Measurements from ENCODE around the gene GALNT2. TPM values are rescaled to one million over a fixed set of nuclear protein-coding genes. Genes with fewer than 3 reads are reported as not detected.

GALNT2 gene
- total and polyA plus RNA-seq, 2 of the 13 experiments (the other 11 are each of a cell fraction or from before 2014, with no cell fraction given), result 39.3 to 39.6 TPM

DNA sequence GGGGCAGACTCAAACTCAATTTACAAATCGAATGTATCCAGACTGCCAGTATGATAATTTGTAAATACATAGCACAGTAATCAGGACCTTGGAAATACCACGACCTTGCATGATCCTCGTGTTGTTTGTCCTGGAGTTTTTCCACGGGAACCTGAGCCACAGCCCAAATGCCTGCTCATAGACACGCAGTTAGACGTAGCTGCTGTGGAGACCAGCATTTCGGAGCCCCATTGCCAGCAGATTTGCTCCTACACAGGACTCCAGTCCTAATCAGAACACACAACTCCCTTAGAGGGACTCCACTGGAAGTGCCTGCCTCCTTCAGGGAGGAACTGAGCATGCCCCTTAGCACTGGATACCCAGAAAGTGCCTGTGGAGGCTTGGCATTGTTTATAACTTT, 163.2 kb downstream of the GALNT2 start:
- no TSS peak for BruUV-seq (replicated peaks)

DNA sequence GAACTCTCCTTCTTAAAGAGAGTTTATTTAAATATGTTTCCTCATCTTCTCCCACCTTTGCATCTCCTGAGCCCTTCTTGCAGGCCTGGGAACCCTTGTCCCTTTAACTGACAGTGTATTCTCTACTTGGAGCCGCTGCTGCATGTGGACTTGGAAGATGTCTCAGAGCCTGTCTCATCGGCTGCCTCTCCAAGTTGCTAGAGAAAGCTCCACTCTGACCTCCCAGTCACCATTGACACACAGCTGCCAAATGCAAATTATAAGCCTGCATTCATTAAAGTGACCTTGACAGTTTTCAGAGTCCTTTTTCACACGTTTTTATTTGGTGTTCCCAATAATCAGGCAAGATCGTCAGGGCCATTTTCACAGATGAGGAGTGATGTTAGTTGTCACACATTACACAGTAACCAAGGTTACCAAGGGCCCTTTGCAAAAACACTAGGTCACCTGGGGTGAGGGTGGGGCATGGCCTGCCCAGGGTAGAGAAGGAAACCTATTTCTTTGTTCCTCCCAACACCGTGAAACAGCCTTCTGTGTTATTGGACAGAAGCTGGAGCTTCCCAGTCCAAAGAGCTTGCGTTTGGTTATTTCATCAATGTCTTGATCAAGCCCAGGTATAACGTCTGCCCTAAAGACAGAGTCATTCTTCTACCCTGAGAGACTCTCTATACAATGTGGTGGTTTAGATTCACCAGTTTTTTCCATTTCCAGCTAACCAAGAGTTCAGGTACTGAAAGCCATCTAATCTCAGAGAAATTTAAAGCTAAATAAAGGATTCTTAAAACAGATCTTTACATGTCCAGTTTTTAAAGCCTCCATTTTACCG, 164.1 kb downstream of the GALNT2 start:
- BruUV-seq (replicated peaks), result no TSS peak
- Histone ChIP-seq H3K27ac (ENCODE audit: extremely low read length, insufficient read depth, low read length) (no peak overlapping the region), H3K79me2 (ENCODE audit: insufficient read depth, low read length) (no peaks in the 10 kb centered on the region), H3K4me3 (replicated peaks in 1 of 3; ENCODE audit: insufficient read depth in 1 of 3, low read depth in 2 of 3, low read length in 3 of 3) (no peak overlapping the region), H4K20me1 (ENCODE audit: insufficient read depth, low read length) (no peaks in the 10 kb centered on the region), H3K9ac (ENCODE audit: insufficient read depth, low read depth, low read length) (no peak overlapping the region), H3K9me3 (ENCODE audit: low read length) (no peaks in the 10 kb centered on the region), H3K4me1 (ENCODE audit: insufficient read depth, low read length) (no peaks in the 10 kb centered on the region), H3K27me3 (ENCODE audit: control insufficient read depth in 1 of 2, insufficient read depth in 2 of 2, low read length in 2 of 2) (no peaks in the 10 kb centered on the region), H2AFZ (ENCODE audit: low read length) (no peak overlapping the region), H3K4me2 (ENCODE audit: low read depth, low read length) (no peak overlapping the region), H3K36me3 (replicated peaks in 1 of 2; ENCODE audit: control insufficient read depth in 1 of 2, insufficient read depth in 2 of 2, low read length in 2 of 2) (peaks cover 1 to 9% of the 10 kb centered on the region in 2 experiments; a peak in 2 of 5 replicates)
- FAIRE-seq (no peak), DNase-seq (ENCODE audit: low spot score) (no peak), ATAC-seq (no peak)
- intact Hi-C loops (cut with micrococcal nuclease; ENCODE audit: unreplicated experiment), result no loop called here
- in situ Hi-C loops (cut with HindIII; ENCODE audit: extremely low pct_ligation_motif_present, low pct_unique_long_range_greater_than_20kb), result no loop called here
- POLR2A ChIA-PET, result no interaction called here
- 97% methylated on average over 8 of the region's 8 CpGs for WGBS (ENCODE audit: low lambda C conversion rate)
- TF ChIP-seq MEIS2 (CRISPR knock-in tag; IDR thresholded peaks at IDR 0.05), result no peak
- no peak for TF ChIP-seq ZNF713 (CRISPR knock-in tag; IDR thresholded peaks at IDR 0.05)
- TF ChIP-seq NCOA5 (CRISPR knock-in tag; IDR thresholded peaks at IDR 0.05), result no peak
- TF ChIP-seq ZSCAN22 (CRISPR knock-in tag; IDR thresholded peaks at IDR 0.05), result no peak
- CTCF ChIA-PET (ENCODE audit: low intra/inter-chr PET ratio, low total read pairs), result no interaction called here

More for the DNA sequence above, 163.2 kb downstream of the GALNT2 start:
- no peak for ATAC-seq
- 87% methylated on average over 7 of the region's 7 CpGs for WGBS (ENCODE audit: low lambda C conversion rate)
- Histone ChIP-seq H3K27me3 (ENCODE audit: control insufficient read depth in 1 of 2, insufficient read depth in 2 of 2, low read length in 2 of 2) (no peaks in the 10 kb centered on the region), H3K4me3 (replicated peaks in 1 of 3; ENCODE audit: insufficient read depth in 1 of 3, low read depth in 2 of 3, low read length in 3 of 3) (no peak overlapping the region), H3K4me2 (ENCODE audit: low read depth, low read length) (no peak overlapping the region), H3K9ac (ENCODE audit: insufficient read depth, low read depth, low read length) (no peak overlapping the region), H3K36me3 (replicated peaks in 1 of 2; ENCODE audit: control insufficient read depth in 1 of 2, insufficient read depth in 2 of 2, low read length in 2 of 2) (peaks cover 0 to 5% of the 10 kb centered on the region in 2 experiments; a peak in 1 of 5 replicates), H3K4me1 (ENCODE audit: insufficient read depth, low read length) (no peaks in the 10 kb centered on the region), H3K9me3 (ENCODE audit: low read length) (no peaks in the 10 kb centered on the region), H3K27ac (ENCODE audit: extremely low read length, insufficient read depth, low read length) (no peak overlapping the region), H3K79me2 (ENCODE audit: insufficient read depth, low read length) (no peaks in the 10 kb centered on the region), H2AFZ (ENCODE audit: low read length) (no peak overlapping the region), H4K20me1 (ENCODE audit: insufficient read depth, low read length) (no peaks in the 10 kb centered on the region)
- ChIA-PET CTCF (ENCODE audit: low intra/inter-chr PET ratio, low total read pairs) (no interaction called here), POLR2A (no interaction called here)
- DNase-seq (ENCODE audit: low spot score), result no peak
- no peak for TF ChIP-seq ZNF235 (CRISPR knock-in tag; IDR thresholded peaks at IDR 0.05; ENCODE audit: borderline replicate concordance)
- in situ Hi-C loops (cut with HindIII; ENCODE audit: extremely low pct_ligation_motif_present, low pct_unique_long_range_greater_than_20kb), result no loop called here
- FAIRE-seq, result no peak
- intact Hi-C loops (cut with micrococcal nuclease; ENCODE audit: unreplicated experiment), result no loop called here

All from HepG2 (cell line).